GM19395 (cell line): ENCODE results near the gene EFTUD2.

Experiments
- ATAC-seq: cut with Tn5 transposase; IDR thresholded peaks from one replicate; pipeline ENCODE4 v1.9.1; 2021; ENCODE audit warnings: mild to moderate bottlenecking, moderate library complexity; ENCODE audit not compliant: unreplicated experiment

The EFTUD2 gene

DNA sequence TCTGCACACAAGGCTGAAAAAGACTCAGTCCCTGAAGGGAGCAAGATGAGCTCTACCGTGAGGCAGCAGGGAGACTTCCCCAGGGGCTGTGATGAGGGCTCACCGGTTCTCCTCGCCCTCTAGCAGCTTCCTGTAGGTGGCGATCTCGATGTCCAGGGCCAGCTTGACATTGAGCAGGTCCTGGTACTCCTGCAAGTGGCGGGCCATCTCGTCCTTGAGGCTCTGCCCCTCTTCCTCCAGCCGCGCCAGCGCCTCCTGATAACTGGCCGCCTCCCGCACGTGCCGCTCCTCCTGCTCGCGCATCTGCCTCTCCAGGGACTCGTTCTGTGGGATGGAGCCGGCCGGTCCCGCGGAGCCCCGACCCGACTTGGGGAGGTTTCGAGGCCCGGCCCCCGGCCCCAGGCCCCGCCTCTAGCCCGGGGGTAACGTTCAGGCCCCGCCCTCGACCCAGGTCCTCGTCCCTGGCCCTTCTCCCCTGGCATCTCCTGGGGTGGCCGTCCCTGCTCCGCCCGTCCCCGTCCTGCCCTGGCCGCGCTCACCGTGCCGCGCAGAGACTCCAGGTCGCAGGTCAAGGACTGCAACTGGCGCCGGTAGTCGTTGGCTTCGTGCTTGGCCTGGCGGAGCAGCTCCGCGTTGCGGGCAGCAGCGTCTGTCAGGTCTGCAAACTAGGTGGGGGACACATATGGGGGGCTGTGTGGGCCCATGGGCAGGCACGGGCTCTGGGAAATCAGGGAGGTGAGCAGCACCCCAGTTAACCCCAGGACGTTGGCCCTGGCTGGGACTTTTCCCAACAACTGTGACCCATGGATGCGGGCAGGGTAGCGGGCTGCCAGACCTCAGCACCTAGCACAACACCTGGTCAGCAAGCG lies 12.1 kb upstream of the EFTUD2 start:
- no peak for ATAC-seq

DNA sequence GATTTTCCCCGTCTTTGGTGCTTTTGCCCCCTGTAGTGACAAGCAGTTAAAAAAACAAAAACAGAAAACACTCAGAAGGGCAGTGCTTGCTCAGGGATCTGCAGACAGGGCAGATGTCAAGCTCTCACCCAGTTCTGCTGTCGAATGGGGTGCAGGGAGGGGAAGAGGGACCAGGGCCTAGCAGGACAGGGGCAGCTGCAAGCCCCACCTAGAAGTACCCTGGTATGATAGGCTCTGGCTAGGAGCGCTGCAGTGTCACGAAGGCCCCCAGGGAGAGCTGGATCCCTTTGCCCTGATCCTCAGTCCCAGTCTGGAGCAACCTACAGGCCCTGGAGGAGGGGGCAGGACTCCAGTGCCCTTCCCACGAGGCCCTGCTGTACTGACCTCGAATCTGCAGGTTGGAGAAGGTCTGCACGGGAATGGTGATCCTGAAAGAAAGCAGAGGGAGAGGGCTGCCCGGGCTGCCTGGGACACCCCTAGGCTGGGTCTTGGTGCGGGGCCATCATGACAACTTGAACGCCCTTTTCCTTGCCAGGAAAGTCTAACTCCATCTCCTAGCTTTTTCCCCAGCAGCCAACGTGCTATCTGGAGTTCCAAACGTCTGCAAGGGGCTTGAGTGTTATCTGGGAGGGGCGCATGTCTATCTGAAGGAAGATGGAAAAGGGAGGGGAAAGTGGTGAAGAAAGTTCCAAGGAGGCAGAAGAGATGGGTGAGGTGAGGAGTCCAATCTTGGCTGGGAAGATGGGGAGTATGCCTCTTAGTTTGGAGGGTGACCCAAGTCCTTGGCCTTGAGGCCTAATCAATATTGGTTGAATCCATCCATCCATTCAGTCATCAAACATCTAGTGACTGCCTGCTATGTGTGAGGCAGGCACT lies 11.2 kb upstream of the EFTUD2 start:
- no peak for ATAC-seq

DNA sequence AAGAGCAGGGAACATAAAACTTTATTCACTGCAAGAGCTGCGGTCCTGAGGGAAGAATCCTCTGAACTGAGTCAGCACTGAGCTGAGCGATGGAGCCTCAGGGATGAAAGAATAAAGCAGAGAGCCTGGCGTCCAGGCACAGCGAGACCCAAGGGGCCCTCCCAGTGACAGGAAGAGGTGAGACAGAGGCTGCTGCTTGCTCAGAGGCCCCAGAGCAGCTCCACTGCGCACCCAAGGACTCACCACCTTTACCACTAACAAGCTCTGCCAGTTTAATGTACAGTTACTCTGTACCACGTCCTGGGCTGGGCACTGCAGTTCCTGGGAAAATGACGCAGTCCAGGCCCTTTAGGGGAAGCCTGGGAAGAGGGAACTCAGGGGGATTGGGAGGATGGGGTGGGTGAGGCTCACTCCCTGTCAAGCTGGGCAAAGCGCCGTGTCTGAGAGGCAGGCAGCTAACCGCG lies 10.5 kb upstream of the EFTUD2 start:
- no peak for ATAC-seq

- ATAC-seq, result no peak
Measured at GRCh38 chr17:44908761-44909326, 9.6 kb upstream of the EFTUD2 start.

- no peak for ATAC-seq
Measured at GRCh38 chr17:44907729-44908470, 8.7 kb upstream of the EFTUD2 start.

GRCh38 chr17:44906763-44907728 lies 7.8 kb upstream of the EFTUD2 start:
- ATAC-seq, result no peak

GRCh38 chr17:44906010-44906646 lies 6.9 kb upstream of the EFTUD2 start:
- no peak for ATAC-seq

- no peak for ATAC-seq
Measured at GRCh38 chr17:44905006-44906000, 6.1 kb upstream of the EFTUD2 start.

- no peak for ATAC-seq
Measured at GRCh38 chr17:44904001-44904984, 5.0 kb upstream of the EFTUD2 start.

DNA sequence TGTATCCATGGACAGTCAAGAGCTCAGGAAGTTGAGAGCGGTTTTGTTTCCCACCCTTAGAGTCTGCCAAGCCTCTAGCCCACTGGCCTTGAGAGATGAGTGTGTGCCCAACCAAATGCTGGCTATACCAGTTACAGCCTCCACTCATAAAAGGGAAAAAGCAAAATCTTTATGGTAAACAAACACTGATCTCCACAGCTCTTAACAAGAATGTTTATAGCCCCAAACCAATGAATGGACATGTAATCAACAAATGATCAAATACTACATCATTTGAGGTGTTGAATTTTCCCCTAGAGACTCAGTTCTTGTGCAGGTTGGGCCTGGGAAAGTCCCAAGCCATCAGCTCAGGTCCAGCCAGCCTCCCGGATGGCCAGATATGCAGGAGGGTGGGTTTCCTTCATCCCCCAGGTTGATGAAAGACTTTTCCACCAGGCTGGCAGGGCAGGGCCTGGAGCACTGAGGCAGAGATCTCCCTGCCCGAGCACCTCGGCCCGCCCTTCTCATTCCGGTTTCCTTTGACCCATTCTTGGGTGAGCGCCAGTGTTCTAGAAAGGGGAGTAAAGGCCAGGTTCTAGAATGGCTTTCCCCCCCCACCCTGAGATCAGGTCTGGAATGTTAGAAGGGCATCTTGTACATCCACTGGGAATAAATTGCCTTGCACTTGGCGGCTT lies 3.9 kb upstream of the EFTUD2 start:
- no peak for ATAC-seq

- no peak for ATAC-seq
Measured at GRCh38 chr17:44902135-44902760, 3.0 kb upstream of the EFTUD2 start.

GRCh38 chr17:44901411-44901921 lies 2.2 kb upstream of the EFTUD2 start:
- no peak for ATAC-seq

GRCh38 chr17:44900894-44901293 lies 1.6 kb upstream of the EFTUD2 start:
- no peak for ATAC-seq

- peak; percentile 28 for ATAC-seq
Measured at GRCh38 chr17:44898768-44899073, 524 bp downstream of the EFTUD2 start.

GRCh38 chr17:44894642-44895041 lies 4.6 kb downstream of the EFTUD2 start:
- ATAC-seq, result no peak

DNA sequence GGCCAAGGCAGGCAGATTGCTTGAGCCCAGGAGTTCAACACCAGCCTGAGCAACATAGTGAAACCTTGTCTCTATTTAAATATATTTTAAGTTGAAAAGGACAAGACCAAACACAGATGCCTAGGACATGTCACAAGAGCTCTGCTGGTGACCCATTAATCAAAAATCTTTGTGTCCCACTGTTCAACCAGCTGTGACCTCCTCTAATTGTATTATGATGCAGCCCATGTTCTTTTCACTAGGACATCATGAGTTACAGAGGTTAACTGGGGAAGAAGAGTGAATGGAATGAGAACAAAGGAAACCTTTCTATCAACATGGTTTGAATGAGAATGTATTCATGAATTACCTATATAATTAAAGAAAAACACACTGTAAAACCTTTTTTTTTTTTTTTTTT lies 7.0 kb downstream of the EFTUD2 start:
- no peak for ATAC-seq
